IMR-90 (cell line): ENCODE results near the gene ANKIB1. TPM values are rescaled to one million over a fixed set of nuclear protein-coding genes. Genes with fewer than 3 reads are reported as not detected.

Source experiments
- ATAC-seq: fragments of 200-7000 bp; cut with Tn5 transposase; 2 replicates; pipeline ENCODE4 v1.9.1; 2020; ENCODE audit warnings: low read depth, mild to moderate bottlenecking, moderate library complexity
- BruUV-seq: library from RNA; stranded (reverse); fragments of 400-500 nt; replicated peaks from 2 replicates; lab custom pipeline; 2021; lab: Mats Ljungman, UMichigan
- CTCF ChIA-PET: fragments of 300-600 bp; formaldehyde crosslinking; extraction: SDS; loops from one replicate; lab custom pipeline; 2021; ENCODE audit warnings: antibody characterized with exemption; lab: Yijun Ruan, JAX
- POLR2A ChIA-PET: fragments of 300-600 bp; sonication (Branson Sonifier 250); formaldehyde crosslinking; loops from one replicate; lab custom pipeline; 2022; ENCODE audit warnings: antibody characterized with exemption; ENCODE audit not compliant: unreplicated experiment; lab: Charles Lee
- DNase-seq: peaks from one replicate; pipeline ENCODE4 v3.0.0; 2013
- H2AFZ ChIP-seq: replicated peaks from 2 replicates; pipeline ENCODE3; 2013; ENCODE audit warnings: low read length, mild to moderate bottlenecking; ENCODE audit not compliant: poor library complexity
- H2AK5ac ChIP-seq: 2 replicates; pipeline ENCODE4 v1.6.1; 2013; ENCODE audit warnings: low read depth, low read length, inconsistent platforms
- H2AK9ac ChIP-seq: replicated peaks from 2 replicates; pipeline ENCODE3; 2013; ENCODE audit warnings: mild to moderate bottlenecking, low read depth, low read length, moderate library complexity; ENCODE audit not compliant: poor library complexity
- H2BK120ac ChIP-seq: 2 replicates; pipeline ENCODE4 v1.6.1; 2013; ENCODE audit warnings: low read depth, low read length, inconsistent platforms
- H2BK15ac ChIP-seq: 3 replicates; pipeline ENCODE4 v1.6.1; 2013; ENCODE audit warnings: low read depth, low read length, inconsistent platforms
- H2BK20ac ChIP-seq: 2 replicates; pipeline ENCODE4 v1.6.1; 2013; ENCODE audit warnings: low read depth, mild to moderate bottlenecking, inconsistent platforms, low read length, moderate library complexity
- H2BK5ac ChIP-seq: 2 replicates; pipeline ENCODE4 v1.6.1; 2013; ENCODE audit warnings: mild to moderate bottlenecking, low read depth, low read length, inconsistent platforms; ENCODE audit not compliant: poor library complexity, severe bottlenecking
- H3K14ac ChIP-seq: replicated peaks from 2 replicates; pipeline ENCODE4 v1.6.1; 2013; ENCODE audit warnings: low read depth, low read length, inconsistent platforms
- H3K18ac ChIP-seq: 2 replicates; pipeline ENCODE4 v1.6.1; 2013; ENCODE audit warnings: low read depth, low read length, control low read depth
- H3K23ac ChIP-seq: 2 replicates; pipeline ENCODE4 v1.6.1; 2013; ENCODE audit warnings: low read depth, low read length, inconsistent platforms
- H3K27ac ChIP-seq: 2 replicates; pipeline ENCODE4 v1.5.1; 2013; ENCODE audit warnings: mild to moderate bottlenecking, control low read depth, low read length; ENCODE audit not compliant: insufficient read depth
- H3K27me3 ChIP-seq: 2 replicates; pipeline ENCODE4 v1.6.1; 2013; ENCODE audit warnings: low read length; ENCODE audit not compliant: control insufficient read depth, insufficient read depth
- H3K36me3 ChIP-seq: 2 replicates; pipeline ENCODE4 v1.6.1; 2013; ENCODE audit warnings: low read length, mixed read lengths; ENCODE audit not compliant: control insufficient read depth, insufficient read depth
- H3K4ac ChIP-seq: 2 replicates; pipeline ENCODE4 v1.6.1; 2013; ENCODE audit warnings: low read depth, low read length, inconsistent platforms
- H3K4me1 ChIP-seq: 2 replicates; pipeline ENCODE4 v1.6.1; 2013; ENCODE audit warnings: low read length, mixed read lengths; ENCODE audit not compliant: control insufficient read depth, insufficient read depth
- H3K4me2 ChIP-seq: 2 replicates; pipeline ENCODE4 v1.6.1; 2013; ENCODE audit warnings: low read depth, mild to moderate bottlenecking, control low read depth, low read length, moderate library complexity
- H3K4me3 ChIP-seq: 2 replicates; pipeline ENCODE4 v1.5.1; 2013; ENCODE audit warnings: low read depth, mild to moderate bottlenecking, control low read depth, low read length, moderate library complexity; ENCODE audit not compliant: insufficient read depth
- H3K56ac ChIP-seq: 2 replicates; pipeline ENCODE4 v1.6.1; 2013; ENCODE audit warnings: low read length, inconsistent platforms; ENCODE audit not compliant: insufficient read depth; ENCODE audit errors: extremely low read depth
- H3K79me1 ChIP-seq, 2 experiments: 2 replicates each; pipeline ENCODE4 v1.6.1; 2013; ENCODE audit warnings: low read length in 2 of 2, inconsistent platforms in 1 of 2, low read depth in 1 of 2
- H3K9ac ChIP-seq: 2 replicates; pipeline ENCODE4 v1.6.1; 2013; ENCODE audit warnings: low read depth, low read length, control low read depth
- H3K9me1 ChIP-seq: 2 replicates; pipeline ENCODE4 v1.6.1; 2013; ENCODE audit warnings: low read length, inconsistent platforms; ENCODE audit not compliant: insufficient read depth
- H3K9me3 ChIP-seq: 2 replicates; pipeline ENCODE4 v1.6.1; 2013; ENCODE audit warnings: low read length; ENCODE audit not compliant: control insufficient read depth, insufficient read depth
- H4K20me1 ChIP-seq: 2 replicates; pipeline ENCODE4 v1.6.1; 2013; ENCODE audit warnings: low read length, inconsistent platforms; ENCODE audit not compliant: insufficient read depth
- H4K5ac ChIP-seq: 2 replicates; pipeline ENCODE4 v1.6.1; 2013; ENCODE audit warnings: mild to moderate bottlenecking, low read depth, low read length, control low read depth
- H4K8ac ChIP-seq, 2 experiments: 2 replicates each; pipeline ENCODE4 v1.6.1; 2013; ENCODE audit warnings: low read depth in 2 of 2, low read length in 2 of 2, control low read depth in 1 of 2, inconsistent platforms in 1 of 2
- H4K91ac ChIP-seq: 2 replicates; pipeline ENCODE4 v1.6.1; 2013; ENCODE audit warnings: low read depth, low read length, inconsistent platforms; ENCODE audit not compliant: insufficient read depth
- CHD1 ChIP-seq: IDR thresholded peaks from 2 replicates; pipeline ENCODE4 v1.6.1; 2012; ENCODE audit warnings: low read depth, low read length, improper control_type of control experiment
- MAFK ChIP-seq: IDR thresholded peaks from 2 replicates; pipeline ENCODE4 v1.6.1; 2012; ENCODE audit warnings: low read depth, low read length, improper control_type of control experiment
- MAZ ChIP-seq: IDR thresholded peaks from 2 replicates; pipeline ENCODE4 v1.6.1; 2012; ENCODE audit warnings: low read depth, mild to moderate bottlenecking, low read length, improper control_type of control experiment, moderate library complexity, borderline replicate concordance
- POLR2A ChIP-seq: IDR thresholded peaks from 2 replicates; pipeline ENCODE4 v1.6.1; 2012; ENCODE audit warnings: mild to moderate bottlenecking, low read depth, low read length
- RCOR1 ChIP-seq: IDR thresholded peaks from 2 replicates; pipeline ENCODE4 v1.6.1; 2012; ENCODE audit warnings: mild to moderate bottlenecking, low read length, improper control_type of control experiment; ENCODE audit not compliant: insufficient replicate concordance
- RFX5 ChIP-seq: IDR thresholded peaks from 2 replicates; pipeline ENCODE4 v1.8.0; 2012; ENCODE audit warnings: low read depth, mild to moderate bottlenecking, low read length, moderate library complexity
- SMC3 ChIP-seq: fragments of 150-350 bp; IDR thresholded peaks from 2 replicates; pipeline ENCODE4 v1.6.1; 2016; ENCODE audit warnings: low read depth, mild to moderate bottlenecking, antibody characterized with exemption, low read length, moderate library complexity
- WGBS, 2 experiments: methylation state at CpG; one replicate each; pipeline versions ENCODE4 v1.1.5 to v1.1.7; 2013; ENCODE audit warnings: missing lambda C conversion rate in 2 of 2; ENCODE audit not compliant: insufficient read length in 1 of 2; ENCODE audit errors: extremely low coverage in 2 of 2; 5-methylcytosine and 5-hydroxymethylcytosine counted together
- dilution Hi-C: fragments of 300-500 bp; cut with HindIII; formaldehyde crosslinking; loops from one replicate; pipeline ENCODE4 v1.14.3; 2018; ENCODE audit warnings: low sequenced_read_pairs; ENCODE audit not compliant: unreplicated experiment
- in situ Hi-C: fragments of 300-500 bp; cut with MboI; formaldehyde crosslinking; loops from 3 replicates; pipeline ENCODE4 v1.14.3; 2019; ENCODE audit warnings: low sequenced_read_pairs, inconsistent platforms, mixed read lengths
- intact Hi-C: fragments of 100-400 bp; cut with micrococcal nuclease; formaldehyde crosslinking; loops from 2 replicates; pipeline ENCODE4 v1.10.0; 2022
- polyA plus RNA-seq, 3 experiments: library from polyadenylated mRNA; depleted of rRNA; stranded (reverse); fragments of >200 nt; gene quantifications; 2 replicates each; pipeline ENCODE4 v1.2.3, GENCODE V29; 2012; ENCODE audit warnings: low replicate concordance in 1 of 3
- total RNA-seq: library from RNA; depleted of rRNA; stranded (reverse); fragments of >200 nt; gene quantifications from 2 replicates; pipeline ENCODE4 v1.2.3, GENCODE V29; 2012
- TF ChIP-seq, protein P1 (sequence below): fragments of 150-350 bp; IDR thresholded peaks from 2 replicates; pipeline ENCODE4 v1.6.1; 2016; ENCODE audit warnings: low read depth, mild to moderate bottlenecking, low read length, moderate library complexity, borderline replicate concordance
- TF ChIP-seq, protein P2 (sequence below): conservative IDR thresholded peaks from 2 replicates; pipeline ENCODE4 v1.5.1; 2012; ENCODE audit warnings: mild to moderate bottlenecking, low read depth, low read length, improper control_type of control experiment
- TF ChIP-seq, protein P3 (sequence below): fragments of 150-350 bp; IDR thresholded peaks from 2 replicates; pipeline ENCODE4 v1.6.1; 2017; ENCODE audit warnings: mild to moderate bottlenecking, antibody characterized with exemption, low read length, low read depth

ANKIB1 gene
- total and polyA plus RNA-seq, 2 of the 4 experiments (the other 2 are of a cell fraction), result 18.7 to 33.9 TPM

DNA sequence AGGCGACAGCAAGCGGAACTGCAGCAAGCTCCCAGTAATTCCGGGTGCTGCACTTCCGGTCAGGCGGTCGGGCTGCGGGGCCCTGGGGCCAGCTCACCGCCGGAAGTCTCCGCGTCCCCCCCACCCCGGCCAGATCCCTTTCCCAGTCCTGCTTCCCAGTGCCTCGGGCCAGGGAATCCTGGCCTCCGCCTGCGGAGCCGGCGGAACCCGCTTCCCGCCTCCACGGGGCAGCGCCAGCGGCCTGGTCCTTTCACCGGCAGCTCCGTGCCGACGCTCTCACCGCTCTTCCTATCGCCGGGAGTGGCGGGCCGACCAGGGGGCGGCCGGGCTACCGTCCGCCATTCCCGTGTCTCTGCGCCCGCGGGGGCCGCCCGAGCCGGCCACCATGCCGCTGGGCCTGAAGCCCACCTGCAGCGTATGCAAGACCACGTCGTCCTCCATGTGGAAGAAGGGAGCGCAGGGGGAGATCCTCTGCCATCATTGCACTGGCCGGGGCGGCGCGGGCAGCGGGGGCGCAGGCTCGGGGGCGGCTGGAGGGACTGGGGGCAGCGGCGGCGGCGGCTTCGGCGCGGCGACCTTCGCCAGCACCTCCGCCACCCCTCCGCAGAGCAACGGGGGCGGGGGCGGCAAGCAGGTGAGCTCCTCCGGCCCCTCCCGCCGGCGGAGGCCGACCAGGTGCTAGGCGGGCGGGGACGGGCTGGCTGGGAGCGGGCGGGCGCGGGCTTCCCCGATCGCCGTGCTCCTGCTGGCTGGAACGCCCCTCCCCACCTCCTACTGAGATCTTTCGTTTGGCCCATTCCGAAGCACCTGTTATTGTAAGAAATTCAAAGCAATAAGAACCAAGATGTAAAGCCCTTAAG lies 201.8 kb downstream of the ANKIB1 start, which contains the start of gene GATAD1:
TSS of gene GATAD1 (plus strand) at position 138 of the 860 bp plus-strand sequence. CDS start at position 386, 248 bp downstream.
- Histone ChIP-seq H2BK15ac (no peak within 1 kb of the TSS), H3K9ac (peak within 1 kb of the TSS; percentile 91), H3K18ac (peak within 1 kb of the TSS; percentile 71; the same call in 1 of the 2 replicates), H3K4me1 (0 out of 2 replicates have a peak, but pooled peaks cover 2% of the 10 kb centered on the region), H3K27ac (peak within 1 kb of the TSS; percentile 89), H3K36me3 (peaks cover 10% of the 10 kb centered on the region), H2BK5ac (peak within 1 kb of the TSS; percentile 89), H3K4me3 (peak within 1 kb of the TSS; percentile 94), H3K4ac (peak within 1 kb of the TSS; percentile 82), H4K5ac (peak within 1 kb of the TSS; percentile 85), H3K56ac (peak within 1 kb of the TSS; percentile 65), H2BK120ac (no peak within 1 kb of the TSS), H3K9me3 (no peaks in the 10 kb centered on the region), H2AK5ac (no peak within 1 kb of the TSS), H2AK9ac (peak within 1 kb of the TSS; percentile 91), H2BK20ac (no peak within 1 kb of the TSS), H3K27me3 (no peaks in the 10 kb centered on the region), H3K4me2 (peak within 1 kb of the TSS; percentile 86), H3K14ac (peak within 1 kb of the TSS; percentile 89), H3K9me1 (no peaks in the 10 kb centered on the region), H2AFZ (peak within 1 kb of the TSS; percentile 97), H4K20me1 (no peaks in the 10 kb centered on the region), H4K91ac (peak within 1 kb of the TSS; percentile 66), H3K23ac (peak within 1 kb of the TSS; percentile 56; the same call in 1 of the 2 replicates), H4K8ac (peak within 1 kb of the TSS; percentile 41 to 68; a peak in 3 of 4 replicates), H3K79me1 (peaks cover 19 to 34% of the 10 kb centered on the region in 2 experiments; a peak in 3 of 4 replicates)
- DNase-seq (peak; percentile 91), ATAC-seq (peak; percentile 97)
- POLR2A ChIA-PET, result interaction anchor here (0.8 kb wide), 1 partner anchor 1065 kb away, joined by 3 read pairs; no protein-coding TSS in a partner anchor
- 0% methylated on average over 32 of the region's 87 CpGs; no CpG with 5 or more reads in 1 of the 2 experiments for WGBS, 2 experiments
- intact Hi-C loops, result loop anchor here (1.0 to 5.0 kb wide), 10 partner anchors 23 to 1360 kb away; partner anchors contain the start of genes AKAP9, FZD1, LRRD1 and MTERF1
- in situ Hi-C loops, result no loop called here
- peak; percentile 79; the same call in 1 of the 2 replicates for TF ChIP-seq MAZ
- no peak; the same call in 1 of the 2 replicates for TF ChIP-seq CHD1
- TF ChIP-seq, protein P1, sequence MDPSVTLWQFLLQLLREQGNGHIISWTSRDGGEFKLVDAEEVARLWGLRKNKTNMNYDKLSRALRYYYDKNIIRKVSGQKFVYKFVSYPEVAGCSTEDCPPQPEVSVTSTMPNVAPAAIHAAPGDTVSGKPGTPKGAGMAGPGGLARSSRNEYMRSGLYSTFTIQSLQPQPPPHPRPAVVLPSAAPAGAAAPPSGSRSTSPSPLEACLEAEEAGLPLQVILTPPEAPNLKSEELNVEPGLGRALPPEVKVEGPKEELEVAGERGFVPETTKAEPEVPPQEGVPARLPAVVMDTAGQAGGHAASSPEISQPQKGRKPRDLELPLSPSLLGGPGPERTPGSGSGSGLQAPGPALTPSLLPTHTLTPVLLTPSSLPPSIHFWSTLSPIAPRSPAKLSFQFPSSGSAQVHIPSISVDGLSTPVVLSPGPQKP, result 0 out of 2 replicates have a peak, but pooled peaks have one; percentile 75
- TF ChIP-seq, protein P2, sequence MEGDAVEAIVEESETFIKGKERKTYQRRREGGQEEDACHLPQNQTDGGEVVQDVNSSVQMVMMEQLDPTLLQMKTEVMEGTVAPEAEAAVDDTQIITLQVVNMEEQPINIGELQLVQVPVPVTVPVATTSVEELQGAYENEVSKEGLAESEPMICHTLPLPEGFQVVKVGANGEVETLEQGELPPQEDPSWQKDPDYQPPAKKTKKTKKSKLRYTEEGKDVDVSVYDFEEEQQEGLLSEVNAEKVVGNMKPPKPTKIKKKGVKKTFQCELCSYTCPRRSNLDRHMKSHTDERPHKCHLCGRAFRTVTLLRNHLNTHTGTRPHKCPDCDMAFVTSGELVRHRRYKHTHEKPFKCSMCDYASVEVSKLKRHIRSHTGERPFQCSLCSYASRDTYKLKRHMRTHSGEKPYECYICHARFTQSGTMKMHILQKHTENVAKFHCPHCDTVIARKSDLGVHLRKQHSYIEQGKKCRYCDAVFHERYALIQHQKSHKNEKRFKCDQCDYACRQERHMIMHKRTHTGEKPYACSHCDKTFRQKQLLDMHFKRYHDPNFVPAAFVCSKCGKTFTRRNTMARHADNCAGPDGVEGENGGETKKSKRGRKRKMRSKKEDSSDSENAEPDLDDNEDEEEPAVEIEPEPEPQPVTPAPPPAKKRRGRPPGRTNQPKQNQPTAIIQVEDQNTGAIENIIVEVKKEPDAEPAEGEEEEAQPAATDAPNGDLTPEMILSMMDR, result peak; percentile 97
- peak; percentile 81 for TF ChIP-seq POLR2A
- TF ChIP-seq, protein P3, sequence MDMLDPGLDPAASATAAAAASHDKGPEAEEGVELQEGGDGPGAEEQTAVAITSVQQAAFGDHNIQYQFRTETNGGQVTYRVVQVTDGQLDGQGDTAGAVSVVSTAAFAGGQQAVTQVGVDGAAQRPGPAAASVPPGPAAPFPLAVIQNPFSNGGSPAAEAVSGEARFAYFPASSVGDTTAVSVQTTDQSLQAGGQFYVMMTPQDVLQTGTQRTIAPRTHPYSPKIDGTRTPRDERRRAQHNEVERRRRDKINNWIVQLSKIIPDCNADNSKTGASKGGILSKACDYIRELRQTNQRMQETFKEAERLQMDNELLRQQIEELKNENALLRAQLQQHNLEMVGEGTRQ, result peak; percentile 81
- no peak for TF ChIP-seq RFX5
- TF ChIP-seq RCOR1, result no peak
- TF ChIP-seq SMC3, result no peak
- TF ChIP-seq MAFK, result no peak
- CTCF ChIA-PET, result interaction anchor here (0.7 to 2.4 kb wide), 11 partner anchors 10 to 1358 kb away, joined by 3 to 19 read pairs (median 4); partner anchors contain the start of gene MTERF1
- BruUV-seq, result TSS peak; percentile 62
- dilution Hi-C loops, result no loop called here
